ENCODE data around the gene KTN1.

GRCh38 chr14:55535516-55536203, 44.3 kb upstream of the KTN1 start:
- no peak for TF ChIP-seq CTCF (IDR thresholded peaks at IDR 0.05; ENCODE audit: insufficient read depth, low read length, poor library complexity, severe bottlenecking)
- TF ChIP-seq EZH2phosphoT487 (conservative IDR thresholded peaks at IDR 0.05; ENCODE audit: low read length), result no peak
